ENCODE data around the gene PGPEP1. TPM values are rescaled to one million over a fixed set of nuclear protein-coding genes. Genes with fewer than 3 reads are reported as not detected.
A peak's percentile ranks its signal among the peaks of the same experiment; 100 is the strongest.

Gene PGPEP1
- polyA plus RNA-seq, 4 donors = 29.1 to 77.9 (median 38.6) TPM

GRCh38 chr19:18412610-18413239 is 72.3 kb downstream of the PGPEP1 start:
- H3K27me3 ChIP-seq (ENCODE audit: control insufficient read depth in 3 of 3, insufficient read depth in 3 of 3, low read length in 3 of 3) = no peaks in the 10 kb centered on the region
- peaks cover 0 to 43% (median 7%) of the 10 kb centered on the region in 3 donors for H3K4me1 ChIP-seq (ENCODE audit: control insufficient read depth in 3 of 3, insufficient read depth in 2 of 3, low read depth in 1 of 3, low read length in 2 of 3)
- no peak for FAIRE-seq
- peaks cover 0 to 6% (median 0%) of the 10 kb centered on the region in 3 donors for H3K36me3 ChIP-seq (ENCODE audit: control insufficient read depth in 3 of 3, insufficient read depth in 2 of 3, low read depth in 1 of 3, low read length in 3 of 3)
- H3K27ac ChIP-seq (ENCODE audit: low read depth in 1 of 3, low read length in 2 of 3) = no peak overlapping the region
- H3K4me3 ChIP-seq (ENCODE audit: low read depth in 1 of 3, low read length in 3 of 3) = no peak overlapping the region
- WGBS, 3 donors = 72 to 78% (median 76%) methylated on average over 15 to 16 of the region's 16 CpGs
- no peak for DNase-seq
- H3K9me3 ChIP-seq (ENCODE audit: control insufficient read depth in 2 of 2, insufficient read depth in 1 of 2, low read depth in 1 of 2, low read length in 1 of 2) = no peaks in the 10 kb centered on the region

GRCh38 chr19:18414504-18415177 is 74.2 kb downstream of the PGPEP1 start:
- H3K27ac ChIP-seq (ENCODE audit: low read depth in 1 of 3, low read length in 2 of 3) = peak overlapping the region; percentile 51 to 89 (median 89)
- peak overlapping the region in 1 of 3 donors; percentile 30 for H3K4me3 ChIP-seq (ENCODE audit: low read depth in 1 of 3, low read length in 3 of 3)
- peaks cover 0 to 6% (median 0%) of the 10 kb centered on the region in 3 donors for H3K36me3 ChIP-seq (ENCODE audit: control insufficient read depth in 3 of 3, insufficient read depth in 2 of 3, low read depth in 1 of 3, low read length in 3 of 3)
- no peaks in the 10 kb centered on the region for H3K9me3 ChIP-seq (ENCODE audit: control insufficient read depth in 2 of 2, insufficient read depth in 1 of 2, low read depth in 1 of 2, low read length in 1 of 2)
- peaks cover 2 to 53% (median 7%) of the 10 kb centered on the region in 3 donors for H3K4me1 ChIP-seq (ENCODE audit: control insufficient read depth in 3 of 3, insufficient read depth in 2 of 3, low read depth in 1 of 3, low read length in 2 of 3)
- FAIRE-seq (no peak), DNase-seq (peak in 1 of 2 donors; percentile 53)
- H3K27me3 ChIP-seq (ENCODE audit: control insufficient read depth in 3 of 3, insufficient read depth in 3 of 3, low read length in 3 of 3) = no peaks in the 10 kb centered on the region
- 20 to 38% (median 33%) methylated on average over 11 of the region's 11 CpGs for WGBS, 3 donors

GRCh38 chr19:18415178-18415867 is 74.9 kb downstream of the PGPEP1 start:
- H3K4me3 ChIP-seq (ENCODE audit: low read depth in 1 of 3, low read length in 3 of 3) = peak overlapping the region in 1 of 3 donors; percentile 30
- H3K9me3 ChIP-seq (ENCODE audit: control insufficient read depth in 2 of 2, insufficient read depth in 1 of 2, low read depth in 1 of 2, low read length in 1 of 2) = no peaks in the 10 kb centered on the region
- no peaks in the 10 kb centered on the region for H3K27me3 ChIP-seq (ENCODE audit: control insufficient read depth in 3 of 3, insufficient read depth in 3 of 3, low read length in 3 of 3)
- H3K36me3 ChIP-seq (ENCODE audit: control insufficient read depth in 3 of 3, insufficient read depth in 2 of 3, low read depth in 1 of 3, low read length in 3 of 3) = peaks cover 0 to 6% (median 0%) of the 10 kb centered on the region in 3 donors
- peaks cover 2 to 52% (median 7%) of the 10 kb centered on the region in 3 donors for H3K4me1 ChIP-seq (ENCODE audit: control insufficient read depth in 3 of 3, insufficient read depth in 2 of 3, low read depth in 1 of 3, low read length in 2 of 3)
- peak overlapping the region; percentile 56 to 89 (median 89) for H3K27ac ChIP-seq (ENCODE audit: low read depth in 1 of 3, low read length in 2 of 3)
- FAIRE-seq (no peak), DNase-seq (no peak)
- WGBS, 3 donors = 27 to 38% (median 35%) methylated on average over 23 to 25 of the region's 25 CpGs

- DNase-seq (peak in 1 of 2 donors; percentile 94), FAIRE-seq (no peak)
- no peaks in the 10 kb centered on the region for H3K27me3 ChIP-seq (ENCODE audit: control insufficient read depth in 3 of 3, insufficient read depth in 3 of 3, low read length in 3 of 3)
- H3K4me1 ChIP-seq (ENCODE audit: control insufficient read depth in 3 of 3, insufficient read depth in 2 of 3, low read depth in 1 of 3, low read length in 2 of 3) = peaks cover 2 to 60% (median 7%) of the 10 kb centered on the region in 3 donors
- WGBS, 3 donors = 0 to 2% (median 1%) methylated on average over 36 to 44 of the region's 44 CpGs
- peak overlapping the region in 2 of 3 donors; percentile 25 to 42 for H3K4me3 ChIP-seq (ENCODE audit: low read depth in 1 of 3, low read length in 3 of 3)
- H3K36me3 ChIP-seq (ENCODE audit: control insufficient read depth in 3 of 3, insufficient read depth in 2 of 3, low read depth in 1 of 3, low read length in 3 of 3) = peaks cover 0 to 13% (median 0%) of the 10 kb centered on the region in 3 donors
- peak overlapping the region; percentile 70 to 89 (median 89) for H3K27ac ChIP-seq (ENCODE audit: low read depth in 1 of 3, low read length in 2 of 3)
- H3K9me3 ChIP-seq (ENCODE audit: control insufficient read depth in 2 of 2, insufficient read depth in 1 of 2, low read depth in 1 of 2, low read length in 1 of 2) = no peaks in the 10 kb centered on the region
Observed at GRCh38 chr19:18416778-18417249, 76.4 kb downstream of the PGPEP1 start.

GRCh38 chr19:18417250-18418028 is 77.0 kb downstream of the PGPEP1 start:
- H3K9me3 ChIP-seq (ENCODE audit: control insufficient read depth in 2 of 2, insufficient read depth in 1 of 2, low read depth in 1 of 2, low read length in 1 of 2) = no peaks in the 10 kb centered on the region
- no peaks in the 10 kb centered on the region for H3K27me3 ChIP-seq (ENCODE audit: control insufficient read depth in 3 of 3, insufficient read depth in 3 of 3, low read length in 3 of 3)
- H3K27ac ChIP-seq (ENCODE audit: low read depth in 1 of 3, low read length in 2 of 3) = peak overlapping the region; percentile 70 to 89 (median 89)
- peak overlapping the region in 2 of 3 donors; percentile 33 to 42 for H3K4me3 ChIP-seq (ENCODE audit: low read depth in 1 of 3, low read length in 3 of 3)
- FAIRE-seq (no peak), DNase-seq (peak in 1 of 2 donors; percentile 83)
- peaks cover 0 to 17% (median 0%) of the 10 kb centered on the region in 3 donors for H3K36me3 ChIP-seq (ENCODE audit: control insufficient read depth in 3 of 3, insufficient read depth in 2 of 3, low read depth in 1 of 3, low read length in 3 of 3)
- 0 to 1% (median 0%) methylated on average over 32 to 52 of the region's 53 CpGs for WGBS, 3 donors
- peaks cover 2 to 66% (median 7%) of the 10 kb centered on the region in 3 donors for H3K4me1 ChIP-seq (ENCODE audit: control insufficient read depth in 3 of 3, insufficient read depth in 2 of 3, low read depth in 1 of 3, low read length in 2 of 3)

- peak overlapping the region in 2 of 3 donors; percentile 33 to 42 for H3K4me3 ChIP-seq (ENCODE audit: low read depth in 1 of 3, low read length in 3 of 3)
- no peak for FAIRE-seq
- peaks cover 2 to 73% (median 7%) of the 10 kb centered on the region in 3 donors for H3K4me1 ChIP-seq (ENCODE audit: control insufficient read depth in 3 of 3, insufficient read depth in 2 of 3, low read depth in 1 of 3, low read length in 2 of 3)
- peak in 1 of 2 donors; percentile 46 for DNase-seq
- WGBS, 3 donors = 4 to 10% (median 7%) methylated on average over 24 to 30 of the region's 30 CpGs
- peaks cover 0 to 23% (median 0%) of the 10 kb centered on the region in 3 donors for H3K36me3 ChIP-seq (ENCODE audit: control insufficient read depth in 3 of 3, insufficient read depth in 2 of 3, low read depth in 1 of 3, low read length in 3 of 3)
- H3K27me3 ChIP-seq (ENCODE audit: control insufficient read depth in 3 of 3, insufficient read depth in 3 of 3, low read length in 3 of 3) = no peaks in the 10 kb centered on the region
- H3K27ac ChIP-seq (ENCODE audit: low read depth in 1 of 3, low read length in 2 of 3) = peak overlapping the region; percentile 70 to 89 (median 89)
- H3K9me3 ChIP-seq (ENCODE audit: control insufficient read depth in 2 of 2, insufficient read depth in 1 of 2, low read depth in 1 of 2, low read length in 1 of 2) = no peaks in the 10 kb centered on the region
Observed at GRCh38 chr19:18418029-18418482, 77.7 kb downstream of the PGPEP1 start.

GRCh38 chr19:18418483-18419194 is 78.2 kb downstream of the PGPEP1 start:
- peak overlapping the region; percentile 33 to 87 (median 69) for H3K4me3 ChIP-seq (ENCODE audit: low read depth in 1 of 3, low read length in 3 of 3)
- H3K9me3 ChIP-seq (ENCODE audit: control insufficient read depth in 2 of 2, insufficient read depth in 1 of 2, low read depth in 1 of 2, low read length in 1 of 2) = no peaks in the 10 kb centered on the region
- 4 to 13% (median 7%) methylated on average over 35 to 39 of the region's 39 CpGs for WGBS, 3 donors
- peak in 1 of 2 donors; percentile 49 for DNase-seq
- peak overlapping the region; percentile 15 to 89 (median 89) for H3K27ac ChIP-seq (ENCODE audit: low read depth in 1 of 3, low read length in 2 of 3)
- no peak for FAIRE-seq
- no peaks in the 10 kb centered on the region for H3K27me3 ChIP-seq (ENCODE audit: control insufficient read depth in 3 of 3, insufficient read depth in 3 of 3, low read length in 3 of 3)
- peaks cover 2 to 78% (median 7%) of the 10 kb centered on the region in 3 donors for H3K4me1 ChIP-seq (ENCODE audit: control insufficient read depth in 3 of 3, insufficient read depth in 2 of 3, low read depth in 1 of 3, low read length in 2 of 3)
- peaks cover 0 to 28% (median 0%) of the 10 kb centered on the region in 3 donors for H3K36me3 ChIP-seq (ENCODE audit: control insufficient read depth in 3 of 3, insufficient read depth in 2 of 3, low read depth in 1 of 3, low read length in 3 of 3)

All from small intestine (tissue), 7 donors.